ENCODE data around the gene MRPL37. TPM values are rescaled to one million over a fixed set of nuclear protein-coding genes. Genes with fewer than 3 reads are reported as not detected.
A peak's percentile ranks its signal among the peaks of the same experiment; 100 is the strongest.

MRPL37 gene
- total and polyA plus RNA-seq, 2 of the 4 experiments (the other 2 are of a cell fraction) = 42.8 to 132 TPM

GRCh38 chr1:54153535-54154439, 46.2 kb upstream of the MRPL37 start:
- H4K8ac ChIP-seq (ENCODE audit: low read depth in 2 of 2, low read length in 2 of 2) = no peak overlapping the region
- H4K5ac ChIP-seq (ENCODE audit: low read depth, low read length) = no peak overlapping the region
- no peak overlapping the region for H3K14ac ChIP-seq (replicated peaks; ENCODE audit: low read depth, low read length)
- peak overlapping the region; percentile 73 for H2AFZ ChIP-seq (replicated peaks; ENCODE audit: low read length, poor library complexity)
- no peak overlapping the region for H2AK5ac ChIP-seq (ENCODE audit: low read depth, low read length)
- intact Hi-C loops (cut with micrococcal nuclease) (no loop called here), dilution Hi-C loops (cut with HindIII; ENCODE audit: low sequenced_read_pairs, unreplicated experiment) (no loop called here), in situ Hi-C loops (cut with MboI; ENCODE audit: low sequenced_read_pairs) (no loop called here)
- no peak overlapping the region for H3K23ac ChIP-seq (ENCODE audit: low read depth, low read length)
- H3K36me3 ChIP-seq (ENCODE audit: control insufficient read depth, insufficient read depth, low read length) = no peaks in the 10 kb centered on the region
- DNase-seq (peak; percentile 65), ATAC-seq (ENCODE audit: low read depth) (peak; percentile 90)
- H2BK5ac ChIP-seq (ENCODE audit: low read depth, low read length, poor library complexity, severe bottlenecking) = no peak overlapping the region
- peaks cover 6% of the 10 kb centered on the region; the same call in 1 of the 2 replicates for H3K9me1 ChIP-seq (ENCODE audit: insufficient read depth, low read length)
- H4K91ac ChIP-seq (ENCODE audit: insufficient read depth, low read depth, low read length) = no peak overlapping the region
- no peak overlapping the region for H2BK20ac ChIP-seq (ENCODE audit: low read depth, low read length)
- H2BK15ac ChIP-seq (ENCODE audit: low read depth, low read length) = no peak overlapping the region
- H3K4me3 ChIP-seq (ENCODE audit: insufficient read depth, low read depth, low read length) = no peak overlapping the region
- H3K9me3 ChIP-seq (ENCODE audit: control insufficient read depth, insufficient read depth, low read length) = no peaks in the 10 kb centered on the region
- H3K9ac ChIP-seq (ENCODE audit: low read depth, low read length) = no peak overlapping the region
- no TSS peak for BruUV-seq (replicated peaks)
- 55% methylated on average over 10 of the region's 19 CpGs; no CpG with 5 or more reads in 1 of the 2 experiments for WGBS, 2 experiments (ENCODE audit: extremely low coverage in 2 of 2, insufficient read length in 1 of 2)
- H3K18ac ChIP-seq (ENCODE audit: low read depth, low read length) = no peak overlapping the region
- H3K4ac ChIP-seq (ENCODE audit: low read depth, low read length) = no peak overlapping the region
- no peak overlapping the region for H3K56ac ChIP-seq (ENCODE audit: extremely low read depth, insufficient read depth, low read length)
- TF ChIP-seq SMC3 (IDR thresholded peaks at IDR 0.05; ENCODE audit: low read depth, low read length) = no peak
- TF ChIP-seq CEBPB (IDR thresholded peaks at IDR 0.05; ENCODE audit: low read depth, low read length) = peak; percentile 98
- no peak overlapping the region for H3K27ac ChIP-seq (ENCODE audit: insufficient read depth, low read length)
- no peaks in the 10 kb centered on the region for H3K79me1 ChIP-seq (ENCODE audit: low read depth in 1 of 2, low read length in 2 of 2)
- H2AK9ac ChIP-seq (replicated peaks; ENCODE audit: low read depth, low read length, poor library complexity) = peak overlapping the region; percentile 60
- no peak overlapping the region for H2BK120ac ChIP-seq (ENCODE audit: low read depth, low read length)
- CTCF ChIA-PET = no interaction called here
- H3K4me1 ChIP-seq (ENCODE audit: control insufficient read depth, insufficient read depth, low read length) = peaks cover 6% of the 10 kb centered on the region
- POLR2A ChIA-PET (ENCODE audit: unreplicated experiment) = no interaction called here
- no peaks in the 10 kb centered on the region for H4K20me1 ChIP-seq (ENCODE audit: insufficient read depth, low read length)
- H3K4me2 ChIP-seq (ENCODE audit: low read depth, low read length) = no peak overlapping the region
- H3K27me3 ChIP-seq (ENCODE audit: control insufficient read depth, insufficient read depth, low read length) = peaks cover 2% of the 10 kb centered on the region; the same call in 1 of the 2 replicates

All from IMR-90 (cell line).